GM21390 (cell line): ENCODE measurements around the gene CAPN12.

Experiments
- ATAC-seq: cut with Tn5 transposase; IDR thresholded peaks from one replicate; pipeline ENCODE4 v1.9.1; 2021; ENCODE audit not compliant: unreplicated experiment

Gene CAPN12

GRCh38 chr19:38698225-38699026 is 45.8 kb downstream of the CAPN12 start:
- no peak for ATAC-seq

GRCh38 chr19:38697641-38698071 is 46.6 kb downstream of the CAPN12 start:
- no peak for ATAC-seq

GRCh38 chr19:38697197-38697596 is 47.1 kb downstream of the CAPN12 start:
- no peak for ATAC-seq

GRCh38 chr19:38696729-38697055 is 47.6 kb downstream of the CAPN12 start:
- ATAC-seq, result no peak

- no peak for ATAC-seq
Observed at GRCh38 chr19:38695832-38696728, 48.2 kb downstream of the CAPN12 start.

DNA sequence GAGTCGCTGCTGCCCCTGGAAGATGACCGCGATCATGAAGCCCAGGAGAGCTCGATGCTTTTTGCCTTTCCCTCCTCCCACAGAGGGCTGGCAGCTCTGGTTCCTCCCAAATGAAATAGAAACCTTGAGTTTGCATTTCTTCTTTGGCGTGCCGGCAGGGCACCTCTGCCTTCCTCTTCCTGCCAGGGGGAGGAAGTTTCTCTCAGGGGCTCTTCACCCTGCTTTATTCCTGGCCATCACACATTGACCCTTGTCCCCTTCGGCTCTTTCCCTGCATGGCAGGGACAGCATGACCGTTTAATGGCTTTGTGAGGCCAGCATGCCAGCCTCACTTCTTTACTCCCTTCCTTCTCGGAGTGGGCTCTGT is 49.0 kb downstream of the CAPN12 start:
- ATAC-seq, result no peak

- no peak for ATAC-seq
Observed at GRCh38 chr19:38693380-38694223, 50.7 kb downstream of the CAPN12 start.

DNA sequence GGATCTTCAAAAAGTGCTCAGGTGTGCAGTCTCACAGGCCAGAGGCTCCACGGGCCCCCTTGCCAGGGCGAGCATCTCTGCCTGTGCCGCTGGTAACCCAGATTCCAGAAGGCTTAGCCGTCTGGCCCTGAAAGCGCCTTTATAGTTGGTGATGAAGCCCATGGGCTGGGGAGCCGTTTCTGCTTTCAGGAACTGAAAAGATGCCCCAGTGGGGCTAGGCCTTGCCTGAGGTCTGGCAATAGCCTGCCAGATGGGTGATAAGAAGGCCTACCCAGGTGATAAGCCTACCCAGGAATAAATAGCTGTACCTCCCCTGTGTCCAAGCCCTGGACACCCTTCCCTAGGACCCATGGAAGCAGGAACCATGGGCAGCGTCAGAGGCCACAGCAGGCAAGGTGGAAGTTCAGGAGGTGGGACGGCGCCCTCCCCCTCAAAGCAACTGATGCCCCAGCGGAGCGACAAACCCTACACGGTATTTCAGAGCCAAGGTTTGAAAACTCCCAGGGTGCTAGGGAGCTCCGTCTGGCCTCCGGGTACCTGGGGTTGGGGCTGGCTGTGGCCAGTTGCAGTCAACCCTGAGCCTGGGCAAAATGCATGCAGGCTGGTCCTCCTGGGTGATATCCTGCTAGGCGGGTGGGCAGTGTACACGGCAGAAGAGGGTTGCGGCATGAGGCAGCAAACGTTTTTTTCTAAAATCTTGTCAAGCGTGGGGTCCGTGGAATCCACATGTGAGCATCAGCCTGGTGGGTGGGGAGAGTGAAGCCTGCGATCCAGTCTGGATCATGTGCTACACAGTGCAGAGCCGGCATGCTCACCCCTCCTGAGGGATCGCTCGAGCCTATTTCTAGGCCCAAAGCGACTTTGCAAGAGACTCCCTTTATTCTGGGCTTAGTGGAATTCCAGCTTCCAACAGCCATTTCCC is 51.6 kb downstream of the CAPN12 start:
- no peak for ATAC-seq

- ATAC-seq, result no peak
Observed at GRCh38 chr19:38691938-38692457, 52.3 kb downstream of the CAPN12 start.

DNA sequence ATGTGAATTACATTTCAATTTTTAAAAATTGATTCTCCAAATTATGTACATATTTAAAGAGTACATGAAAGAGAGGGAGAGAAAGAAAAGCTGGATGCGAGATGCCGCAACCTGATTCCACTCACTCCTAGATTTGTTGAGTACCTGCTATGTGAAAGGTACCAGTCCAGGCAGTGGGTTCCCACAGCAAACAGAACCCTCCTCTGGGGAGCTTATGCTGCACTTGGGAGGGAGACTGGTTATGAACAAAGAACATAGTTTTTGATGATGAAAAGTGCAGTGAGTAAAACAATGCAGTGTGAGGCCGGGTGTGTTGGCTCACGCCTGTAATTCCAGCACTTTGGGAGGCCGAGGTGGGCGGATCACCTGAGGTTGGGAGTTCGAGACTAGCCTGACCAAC is 53.4 kb downstream of the CAPN12 start:
- no peak for ATAC-seq

DNA sequence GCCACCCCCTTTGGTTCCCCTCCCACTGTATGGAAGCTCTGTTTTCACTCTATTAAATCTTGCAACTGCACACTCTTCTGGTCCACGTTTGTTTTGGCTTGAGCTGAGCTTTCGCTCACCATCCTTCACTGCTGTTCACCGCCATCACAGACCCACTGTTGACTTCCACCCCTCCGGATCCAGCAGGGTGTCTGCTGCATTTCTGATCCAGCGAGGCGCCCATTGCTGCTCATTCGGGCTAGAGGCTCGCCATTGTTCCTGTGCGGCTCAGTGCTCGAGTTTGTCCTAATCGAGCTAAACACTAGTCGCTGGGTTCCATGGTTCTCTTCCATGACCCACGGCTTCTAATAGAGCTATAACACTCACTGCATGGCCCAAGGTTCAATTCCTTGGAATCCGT is 54.1 kb downstream of the CAPN12 start:
- ATAC-seq, result no peak

DNA sequence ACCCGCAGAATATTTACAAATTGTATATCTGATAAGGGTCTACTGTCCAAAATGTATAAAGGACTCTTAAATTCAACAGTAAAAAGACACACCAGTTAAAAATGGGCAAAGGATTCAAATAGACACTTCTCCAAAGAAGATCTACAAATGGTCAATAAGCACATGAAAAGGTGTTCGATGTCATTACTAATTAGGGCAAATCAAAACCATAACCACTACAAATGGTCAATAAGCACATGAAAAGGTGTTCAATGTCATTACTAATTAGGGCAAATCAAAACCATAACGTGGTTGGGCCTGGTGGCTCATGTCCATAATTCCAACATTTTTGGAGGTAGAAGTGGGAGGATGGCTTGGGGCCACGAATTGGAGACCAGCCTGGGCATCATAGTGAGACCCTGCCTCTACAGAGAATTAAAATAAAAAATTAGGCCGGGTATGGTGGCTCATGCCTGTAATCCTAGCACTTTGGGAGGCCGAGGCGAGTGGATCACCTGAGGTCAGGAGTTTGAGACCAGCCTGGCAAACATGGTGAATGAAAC is 56.4 kb downstream of the CAPN12 start:
- ATAC-seq, result no peak

DNA sequence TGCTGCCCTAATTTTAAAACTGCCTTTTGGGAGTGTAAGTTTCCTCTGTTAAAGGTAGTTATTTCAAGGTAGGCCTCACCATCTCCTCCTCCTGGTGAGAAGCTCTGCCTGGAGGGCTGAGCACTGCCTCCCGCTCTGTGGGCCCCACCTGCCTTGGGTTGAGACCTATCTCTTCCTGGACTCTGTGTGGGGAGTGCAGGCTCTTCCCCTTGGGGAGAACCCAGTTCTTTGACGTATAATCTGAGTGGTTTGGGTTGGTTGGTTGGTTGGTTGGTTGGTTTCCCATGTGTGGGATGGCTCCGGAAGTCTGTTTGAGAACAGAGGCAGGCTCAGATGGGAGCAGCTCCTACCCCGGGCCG is 57.8 kb downstream of the CAPN12 start:
- ATAC-seq, result no peak

DNA sequence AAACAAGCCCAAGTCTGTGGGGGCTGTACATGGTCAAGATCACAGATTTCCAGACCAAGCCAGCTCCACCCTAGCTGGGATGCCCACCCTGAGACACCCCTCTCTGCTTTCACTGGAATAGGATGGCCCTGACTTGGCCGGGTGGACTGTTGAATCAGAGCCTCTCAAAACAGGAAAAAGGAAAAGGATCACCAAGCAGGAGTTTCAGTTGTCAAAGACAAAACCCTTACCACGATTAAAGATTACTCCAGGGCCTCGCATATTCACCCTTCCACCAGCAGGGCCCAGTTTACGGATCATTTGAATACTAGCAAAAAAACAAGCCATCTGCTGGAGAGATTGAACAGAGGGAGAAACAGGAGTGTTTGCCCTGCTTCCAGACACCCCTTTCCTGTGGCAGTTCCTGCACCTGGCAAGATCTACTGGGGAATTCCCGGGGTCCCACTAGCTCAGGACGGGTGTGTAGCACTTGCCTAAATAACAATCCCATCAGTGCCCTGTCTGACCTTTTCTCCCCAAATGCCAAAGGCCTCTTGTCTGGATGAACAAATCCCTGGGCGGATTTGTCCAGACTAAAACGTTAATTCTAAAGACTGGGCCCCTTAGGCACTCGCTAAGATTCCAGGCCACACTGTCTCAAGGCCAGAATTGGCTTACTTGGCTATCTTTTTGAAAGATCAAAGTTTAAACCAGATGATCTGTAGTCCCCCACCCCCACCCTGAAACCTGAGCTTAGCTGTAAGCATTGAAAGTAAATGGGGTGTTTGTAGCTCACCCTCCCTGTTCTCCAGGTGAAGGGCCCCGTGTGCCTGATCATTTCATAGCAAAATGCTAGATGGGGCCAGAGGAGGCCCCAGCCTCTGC is 58.4 kb downstream of the CAPN12 start:
- no peak for ATAC-seq

- no peak for ATAC-seq
Observed at GRCh38 chr19:38684862-38685665, 59.2 kb downstream of the CAPN12 start.

DNA sequence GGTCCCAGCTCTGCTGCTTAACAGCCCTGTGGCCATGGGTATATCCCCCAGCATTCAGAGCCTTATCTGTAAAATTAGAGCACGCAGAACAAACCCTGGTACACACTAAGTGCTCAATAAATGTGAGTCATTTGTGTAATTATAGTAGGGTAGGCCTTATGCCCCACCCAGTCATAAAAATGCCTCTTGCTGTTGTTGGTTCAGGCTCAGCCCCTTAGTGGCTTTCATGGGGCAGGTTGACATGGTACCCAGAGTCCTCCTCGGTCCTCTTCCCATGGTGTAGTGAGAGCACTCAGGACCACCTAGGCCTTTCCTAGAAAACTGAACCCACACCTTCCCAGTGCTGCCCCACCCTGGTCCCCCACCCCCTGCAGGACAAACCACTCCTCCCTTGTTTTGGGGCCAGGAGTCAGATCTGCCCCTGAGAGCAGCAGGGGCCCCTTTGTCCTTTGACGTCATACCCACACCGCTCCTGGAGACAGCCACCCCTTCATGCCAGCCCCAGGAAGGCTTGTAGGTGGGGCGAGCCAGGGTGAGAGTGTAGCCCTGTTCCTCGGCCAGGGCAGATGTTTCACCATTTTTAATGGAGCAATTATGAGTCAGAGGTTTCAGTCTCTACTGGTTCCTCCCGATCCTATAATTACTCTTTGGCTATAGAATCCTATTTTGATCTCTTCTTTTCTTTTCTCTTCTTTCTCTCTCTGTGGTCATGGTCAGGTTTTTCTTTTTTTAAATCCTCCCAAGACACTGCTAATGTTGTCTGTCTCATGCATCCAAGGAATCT is 60.0 kb downstream of the CAPN12 start:
- ATAC-seq, result no peak

- ATAC-seq, result no peak
Observed at GRCh38 chr19:38683393-38684077, 60.7 kb downstream of the CAPN12 start.
